HG02623 (cell line): Measurements from ENCODE around the gene AADAC.
A peak's percentile ranks its signal among the peaks of the same experiment; 100 is the strongest.
"Not testable (repeated sequence)": the region's sequence is repeated elsewhere in the genome, so short reads cannot be mapped to it uniquely, and the experiment has no call there.

Source experiments
- ATAC-seq: cut with Tn5 transposase; IDR thresholded peaks from one replicate; pipeline ENCODE4 v1.9.1; 2021; ENCODE audit warnings: moderate library complexity; ENCODE audit not compliant: unreplicated experiment

AADAC gene

DNA sequence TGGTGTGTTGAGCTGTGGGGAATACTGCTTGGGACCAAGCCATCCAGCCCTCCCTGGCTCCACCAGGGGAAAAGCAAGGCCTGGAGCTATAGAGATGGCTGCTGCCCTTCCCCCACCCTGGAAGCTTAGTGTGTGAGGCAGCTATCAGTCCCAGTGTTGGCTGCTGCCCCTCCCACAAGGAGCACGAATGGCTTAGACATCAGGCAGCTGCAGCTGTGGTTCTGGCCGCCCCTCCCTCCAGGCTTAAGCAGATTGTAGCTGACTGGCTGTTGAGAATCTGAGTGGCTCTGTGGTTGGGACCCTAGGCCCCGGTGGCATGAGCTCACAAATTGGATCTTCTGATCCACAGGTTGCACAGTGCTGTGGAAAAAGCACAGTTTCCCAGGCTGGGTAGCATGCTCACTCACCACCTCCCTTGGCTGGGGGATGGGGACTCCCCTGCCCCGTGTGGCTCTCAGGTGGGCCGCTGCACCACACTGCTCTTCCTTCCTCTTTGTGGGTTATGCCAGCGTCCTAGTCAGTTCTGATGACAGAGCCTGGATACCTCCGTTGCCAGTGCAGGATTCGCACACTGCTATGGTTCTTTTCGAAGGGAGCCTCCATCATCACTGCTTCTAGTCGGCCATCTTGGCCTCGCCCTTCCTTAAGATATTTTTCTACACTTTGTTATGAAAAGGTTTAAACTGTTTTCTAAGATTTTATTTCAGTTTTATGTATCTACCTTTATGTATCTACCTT is 38.3 kb downstream of the AADAC start:
- ATAC-seq: no peak

- no peak for ATAC-seq
Observed at GRCh38 chr3:151856118-151856517, 42.2 kb downstream of the AADAC start.

DNA sequence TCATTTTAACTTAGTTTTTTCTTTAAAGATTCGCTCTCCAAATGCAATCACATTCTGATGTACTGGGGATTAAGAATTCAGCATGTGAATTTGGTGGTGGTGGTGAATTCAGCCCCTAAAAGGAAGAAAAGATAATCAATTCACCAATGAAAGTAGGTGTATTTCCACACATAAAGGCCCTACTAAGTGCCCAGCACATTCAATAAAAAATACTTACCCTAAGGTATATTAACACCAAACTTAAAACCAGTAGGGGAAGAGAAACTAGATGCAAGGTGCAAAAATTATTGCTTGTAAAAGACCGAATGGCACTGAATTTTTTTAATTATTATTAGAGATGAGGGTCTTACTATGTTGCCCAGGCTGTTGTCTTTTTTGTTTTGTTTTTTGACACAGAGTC is 42.7 kb downstream of the AADAC start:
- ATAC-seq: no peak

GRCh38 chr3:151859233-151859673 is 45.3 kb downstream of the AADAC start:
- ATAC-seq: no peak

DNA sequence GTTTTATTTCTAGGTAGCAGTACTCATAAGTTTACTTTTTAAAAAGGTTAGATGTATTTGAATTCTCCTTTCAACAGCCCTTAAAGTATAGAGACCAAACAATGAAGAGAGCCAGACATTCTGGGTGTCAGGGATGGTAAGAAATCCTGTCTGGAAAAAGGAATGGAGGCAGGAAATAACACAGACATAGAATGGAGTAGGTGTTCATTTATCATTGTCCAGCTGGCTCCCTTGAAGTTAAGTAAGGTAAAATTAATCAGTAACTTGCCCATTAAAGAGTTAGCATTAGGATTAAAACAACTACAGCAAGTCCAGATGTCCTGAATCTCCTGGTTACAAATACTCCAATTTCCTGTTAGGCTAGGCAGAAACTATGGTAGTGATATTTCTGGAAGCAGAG is 46.0 kb downstream of the AADAC start:
- ATAC-seq: no peak

DNA sequence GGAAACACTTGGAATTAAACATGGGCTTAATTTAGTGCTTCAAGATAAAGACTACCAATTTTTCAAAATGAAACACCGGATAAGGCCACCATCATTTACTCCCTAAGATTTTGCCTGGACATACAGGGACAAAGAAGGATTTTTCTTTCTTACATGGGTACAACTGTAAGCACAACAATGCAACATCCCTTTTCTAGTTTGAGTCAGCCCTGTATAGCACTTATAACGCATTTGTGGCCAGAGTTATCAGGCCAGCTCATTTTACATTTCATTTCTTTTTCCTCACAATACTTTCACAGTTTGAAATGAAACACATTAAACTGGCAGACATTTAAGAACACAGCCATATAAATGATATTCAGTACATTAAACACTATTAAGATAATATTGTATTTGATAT is 49.7 kb downstream of the AADAC start:
- ATAC-seq: no peak

DNA sequence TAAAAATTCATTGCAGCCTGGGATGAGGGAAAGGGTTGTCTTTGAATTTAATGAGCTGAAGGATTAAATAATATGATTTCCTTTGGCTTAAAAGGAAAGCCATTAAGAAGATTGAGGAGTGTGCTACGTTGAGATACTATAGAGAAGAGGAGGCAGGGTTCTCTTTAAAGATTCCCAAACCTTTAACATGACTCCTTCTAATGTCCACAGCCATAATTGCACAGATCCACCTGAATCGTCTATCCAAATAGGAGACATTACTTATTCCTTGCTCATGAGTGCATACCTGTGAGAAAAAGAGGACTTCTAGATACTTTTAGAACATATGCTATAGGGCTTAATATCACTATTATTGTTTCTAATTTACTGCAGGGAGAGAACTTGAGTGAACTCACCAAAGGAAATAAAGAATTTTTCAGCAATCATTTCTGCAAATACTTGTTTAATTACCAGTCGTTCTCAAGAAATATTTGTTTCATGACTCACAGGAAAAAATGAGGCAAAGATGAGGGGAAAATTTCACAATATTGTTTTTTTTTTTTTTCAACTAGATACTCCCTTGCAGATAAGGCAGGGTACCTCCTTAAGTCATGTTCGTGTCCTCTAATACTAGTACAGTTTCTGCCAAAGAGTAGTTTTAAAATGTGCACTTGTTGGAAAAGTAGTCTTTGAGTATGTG is 50.6 kb downstream of the AADAC start:
- no peak for ATAC-seq

DNA sequence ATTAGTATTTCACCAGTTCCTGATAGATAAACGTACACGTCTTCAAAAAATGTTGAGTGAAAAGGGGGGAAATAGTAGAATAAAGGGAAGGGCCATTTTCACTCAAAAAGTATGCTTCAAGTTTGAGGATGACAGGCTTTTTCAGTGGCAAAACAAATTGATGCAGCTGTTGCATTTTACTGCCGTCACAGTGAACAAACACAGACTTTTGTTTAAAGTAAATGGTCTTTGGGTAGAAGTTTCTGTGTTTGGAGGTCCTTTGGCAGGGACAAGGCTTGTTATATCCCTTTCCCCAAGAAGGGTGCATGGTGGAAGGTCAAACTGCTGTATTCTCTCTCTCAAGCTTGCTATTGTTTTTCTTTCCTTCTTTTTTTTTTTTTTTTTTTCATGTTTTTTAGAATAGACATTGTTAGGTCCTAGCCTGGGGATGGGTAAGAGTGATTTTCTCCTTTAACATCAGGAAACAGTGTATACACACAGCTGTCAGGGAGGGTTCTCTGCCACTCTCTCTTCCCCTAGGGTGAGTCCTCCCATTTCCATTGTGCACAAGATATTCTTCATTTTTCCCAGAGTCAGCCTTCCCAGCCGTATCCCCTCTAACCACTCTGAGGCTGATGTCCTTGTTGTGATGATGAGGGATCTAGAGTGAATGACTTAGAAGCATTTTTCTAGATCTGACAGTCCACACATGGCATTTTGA is 52.9 kb downstream of the AADAC start:
- ATAC-seq: no peak

- ATAC-seq: no peak
Observed at GRCh38 chr3:151867666-151868065, 53.8 kb downstream of the AADAC start.

GRCh38 chr3:151869181-151869580 is 55.3 kb downstream of the AADAC start:
- no peak for ATAC-seq

DNA sequence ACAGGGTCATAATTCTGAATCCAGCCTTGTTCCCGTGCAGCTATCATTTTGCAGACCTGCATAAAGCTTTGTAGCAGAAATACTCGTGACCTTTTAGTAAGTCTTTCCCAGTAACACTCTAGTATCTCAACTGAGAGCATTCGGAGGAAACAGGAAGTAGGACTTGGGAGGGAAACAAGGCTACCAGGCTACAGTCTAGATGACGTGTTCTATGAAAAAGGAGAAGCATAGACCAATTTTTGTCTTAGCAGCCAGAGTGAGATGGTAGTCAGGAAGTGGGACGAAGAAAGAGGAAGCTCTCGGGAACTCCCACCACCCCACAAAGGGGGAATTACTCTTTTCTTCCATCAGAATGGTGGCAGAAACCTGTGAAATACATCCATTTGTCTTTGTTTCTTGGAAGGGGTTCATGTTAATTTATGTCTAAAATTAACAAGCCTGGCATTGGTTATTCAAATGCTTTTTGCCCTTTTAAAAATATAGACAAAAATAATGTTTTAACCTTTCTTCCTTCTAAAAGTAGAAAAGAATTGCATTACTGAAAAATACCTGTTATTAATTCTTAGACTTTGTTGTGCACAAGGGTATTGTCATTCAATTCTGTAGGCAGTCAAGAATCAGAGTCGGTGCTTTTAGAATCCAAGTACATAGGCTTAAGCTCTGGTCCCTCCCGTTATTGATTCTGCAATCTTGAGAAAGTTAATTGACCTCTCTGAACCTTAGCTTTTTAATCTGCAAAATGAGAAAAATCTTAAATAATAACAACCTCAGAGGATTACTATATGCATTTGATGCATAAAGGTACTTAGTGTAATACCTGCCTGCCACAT is 57.9 kb downstream of the AADAC start:
- ATAC-seq: peak; percentile 82

DNA sequence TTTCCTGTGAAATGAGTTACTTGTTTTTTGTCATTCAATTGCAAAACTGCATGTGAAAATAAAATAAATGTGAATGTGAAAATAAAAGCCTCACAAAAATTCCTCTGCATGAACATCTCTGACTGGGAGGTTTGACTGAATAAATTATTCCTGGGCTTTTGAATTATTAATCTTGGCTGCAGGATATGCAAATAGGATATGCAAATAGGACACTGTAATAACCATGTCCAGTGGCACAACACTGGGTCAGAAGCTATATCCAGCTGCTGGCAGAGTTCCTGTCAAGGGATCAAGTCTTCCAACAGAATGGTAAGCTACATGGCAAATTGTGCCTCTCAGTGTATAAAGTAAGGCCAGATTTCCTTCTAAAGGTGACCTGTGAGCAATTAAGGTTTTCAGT is 59.5 kb downstream of the AADAC start, which contains the start of gene SUCNR1:
Gene SUCNR1, plus strand, starts transcription at position 246 of the 400 bp plus-strand sequence. CDS start 6,250 bp downstream, outside the sequence.
- ATAC-seq: no peak

DNA sequence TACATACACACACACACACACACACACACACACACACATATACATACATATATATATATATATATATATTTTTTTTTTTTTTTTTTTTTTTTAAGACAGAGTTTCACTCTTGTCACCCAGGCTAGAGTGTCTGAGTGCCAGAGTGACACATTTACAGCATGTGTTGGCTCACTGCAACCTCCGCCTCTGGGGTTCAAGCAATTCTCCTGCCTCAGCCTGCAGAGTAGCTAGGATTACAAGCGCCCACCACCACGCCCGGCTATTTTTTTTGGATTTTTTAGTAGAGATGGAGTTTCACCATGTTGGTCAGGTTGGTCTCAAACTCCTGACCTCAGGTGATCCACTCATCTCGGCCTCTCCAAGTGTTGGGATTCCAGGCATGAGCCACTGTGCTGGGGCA is 60.2 kb downstream of the AADAC start:
- ATAC-seq: not testable (repeated sequence)

DNA sequence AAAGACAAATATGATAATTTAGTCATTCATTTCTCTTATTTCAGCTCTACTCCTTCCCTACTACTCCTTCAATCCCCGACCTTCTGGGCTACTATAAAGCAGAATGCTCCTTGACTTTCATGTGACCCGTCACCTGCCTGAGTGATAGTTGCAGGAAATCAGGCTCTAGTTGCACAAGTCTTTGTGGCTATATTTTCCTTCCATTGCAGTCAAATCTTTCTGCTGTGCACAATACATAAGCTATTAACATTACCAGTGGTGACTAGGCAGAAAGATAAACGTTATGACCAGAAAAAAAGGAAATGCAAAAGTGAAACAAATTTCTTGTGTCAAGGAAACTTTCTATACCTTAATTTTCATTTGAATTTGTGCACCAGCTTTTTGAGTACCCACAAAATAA is 61.8 kb downstream of the AADAC start:
- peak; percentile 51 for ATAC-seq

GRCh38 chr3:151877269-151877668 is 63.4 kb downstream of the AADAC start:
- no peak for ATAC-seq
